Skeletal muscle tissue (tissue), 4 donors: Measurements from ENCODE around the gene PUS7. TPM values are rescaled to one million over a fixed set of nuclear protein-coding genes. Genes with fewer than 3 reads are reported as not detected.
"Not testable (repeated sequence)": the region's sequence is repeated elsewhere in the genome, so short reads cannot be mapped to it uniquely, and the experiment has no call there.

Source experiments
- H3K27ac ChIP-seq: one replicate; pipeline ENCODE4 v1.7.0; 2013; ENCODE audit warnings: mild to moderate bottlenecking, low read depth, low read length, inconsistent platforms
- H3K27me3 ChIP-seq, 3 donors: one replicate each; pipeline ENCODE4 v1.7.0; 2013; ENCODE audit warnings: low read length in 3 of 3; ENCODE audit not compliant: control insufficient read depth in 3 of 3, insufficient read depth in 3 of 3
- H3K36me3 ChIP-seq, 3 donors: one replicate each; pipeline ENCODE4 v1.7.0; 2013; ENCODE audit warnings: low read length in 3 of 3; ENCODE audit not compliant: control insufficient read depth in 3 of 3, insufficient read depth in 3 of 3
- H3K4me1 ChIP-seq, 3 donors: one replicate each; pipeline ENCODE4 v1.7.0; 2013; ENCODE audit warnings: low read length in 3 of 3, mild to moderate bottlenecking in 3 of 3; ENCODE audit not compliant: control insufficient read depth in 3 of 3, insufficient read depth in 3 of 3
- H3K4me3 ChIP-seq, 3 donors: one replicate each; pipeline ENCODE4 v1.7.0; 2013; ENCODE audit warnings: low read length in 3 of 3
- H3K9ac ChIP-seq, 3 donors: one replicate each; pipeline ENCODE4 v1.7.0; 2013; ENCODE audit warnings: low read length in 3 of 3, mild to moderate bottlenecking in 3 of 3, moderate library complexity in 2 of 3, low read depth in 1 of 3
- H3K9me3 ChIP-seq, 3 donors: one replicate each; pipeline ENCODE4 v1.7.0; 2013; ENCODE audit warnings: low read length in 3 of 3; ENCODE audit not compliant: control insufficient read depth in 3 of 3
- total RNA-seq: library from RNA; depleted of rRNA; stranded (reverse); fragments of >200 nt; gene quantifications from one replicate; pipeline ENCODE4 v1.2.3, GENCODE V29; 2014
- donor health status: Osteomylitis.

Gene PUS7
- total RNA-seq, 1 donor from 2014 or later, result 17.2 TPM

- Histone ChIP-seq H3K27ac (no peak overlapping the region), H3K4me1 (peaks cover 9 to 16% (median 11%) of the 10 kb centered on the region in 3 donors), H3K9me3 (no peaks in the 10 kb centered on the region), H3K27me3 (no peaks in the 10 kb centered on the region), H3K9ac (no peak overlapping the region), H3K36me3 (peaks cover 0 to 5% (median 3%) of the 10 kb centered on the region in 3 donors), H3K4me3 (no peak overlapping the region)
Observed at GRCh38 chr7:105530126-105530525, 8.1 kb upstream of the PUS7 start.

GRCh38 chr7:105527737-105528136 is 5.7 kb upstream of the PUS7 start:
- H3K4me3 ChIP-seq, H3K9me3 ChIP-seq, H3K36me3 ChIP-seq: not testable (repeated sequence)

GRCh38 chr7:105524840-105525239 is 2.8 kb upstream of the PUS7 start:
- H3K4me3 ChIP-seq, result no peak overlapping the region
- no peak overlapping the region for H3K27ac ChIP-seq
- no peak overlapping the region for H3K9ac ChIP-seq
- H3K27me3 ChIP-seq, result no peaks in the 10 kb centered on the region
- H3K4me1 ChIP-seq, result peaks cover 10 to 12% (median 11%) of the 10 kb centered on the region in 3 donors
- no peaks in the 10 kb centered on the region for H3K9me3 ChIP-seq
- no peaks in the 10 kb centered on the region for H3K36me3 ChIP-seq

More at GRCh38 chr7:105527737-105528136, 5.7 kb upstream of the PUS7 start:
- not testable (repeated sequence) for H3K4me1 ChIP-seq, H3K9ac ChIP-seq, H3K27ac ChIP-seq, H3K27me3 ChIP-seq

GRCh38 chr7:105524423-105524822 is 2.4 kb upstream of the PUS7 start:
- H3K27me3 ChIP-seq, H3K9me3 ChIP-seq, H3K27ac ChIP-seq, H3K36me3 ChIP-seq, H3K4me3 ChIP-seq, H3K9ac ChIP-seq: not testable (repeated sequence)
- peaks cover 10 to 12% (median 11%) of the 10 kb centered on the region in 3 donors for H3K4me1 ChIP-seq

- Histone ChIP-seq H3K36me3 (peaks cover 0 to 5% (median 0%) of the 10 kb centered on the region in 3 donors), H3K4me3 (peak overlapping the region; percentile 80 to 94 (median 88)), H3K27me3 (no peaks in the 10 kb centered on the region), H3K27ac (peak overlapping the region; percentile 64), H3K4me1 (peaks cover 10 to 12% (median 11%) of the 10 kb centered on the region in 3 donors), H3K9ac (peak overlapping the region; percentile 78 to 91 (median 87)), H3K9me3 (no peaks in the 10 kb centered on the region)
Observed at GRCh38 chr7:105521027-105521716, 899 bp downstream of the PUS7 start.

- not testable (repeated sequence) for H3K27ac ChIP-seq, H3K36me3 ChIP-seq, H3K9me3 ChIP-seq, H3K27me3 ChIP-seq
- Histone ChIP-seq H3K4me1 (peaks cover 10 to 12% (median 11%) of the 10 kb centered on the region in 3 donors), H3K4me3 (peak overlapping the region in 1 of 3 donors; percentile 80), H3K9ac (peak overlapping the region in 1 of 3 donors; percentile 91)
Observed at GRCh38 chr7:105520620-105521019, 1.5 kb downstream of the PUS7 start.

- Histone ChIP-seq H3K36me3 (peaks cover 0 to 5% (median 0%) of the 10 kb centered on the region in 3 donors), H3K4me1 (peaks cover 10 to 12% (median 11%) of the 10 kb centered on the region in 3 donors), H3K9ac (no peak overlapping the region), H3K4me3 (no peak overlapping the region), H3K27me3 (no peaks in the 10 kb centered on the region), H3K9me3 (no peaks in the 10 kb centered on the region), H3K27ac (no peak overlapping the region)
Observed at GRCh38 chr7:105519353-105519752, 2.7 kb downstream of the PUS7 start.

GRCh38 chr7:105515610-105516009 is 6.5 kb downstream of the PUS7 start:
- H3K27ac ChIP-seq, H3K27me3 ChIP-seq, H3K9me3 ChIP-seq, H3K36me3 ChIP-seq, H3K4me3 ChIP-seq, H3K9ac ChIP-seq, H3K4me1 ChIP-seq: not testable (repeated sequence)

- H3K9me3 ChIP-seq, result no peaks in the 10 kb centered on the region
- no peaks in the 10 kb centered on the region for H3K27me3 ChIP-seq
- no peak overlapping the region for H3K4me3 ChIP-seq
Observed at GRCh38 chr7:105512926-105513526, 9.0 kb downstream of the PUS7 start.

GRCh38 chr7:105512415-105512814 is 9.7 kb downstream of the PUS7 start:
- Histone ChIP-seq H3K27me3 (no peaks in the 10 kb centered on the region), H3K9me3 (no peaks in the 10 kb centered on the region), H3K36me3 (peaks cover 3 to 6% (median 4%) of the 10 kb centered on the region in 3 donors)

More at GRCh38 chr7:105512926-105513526, 9.0 kb downstream of the PUS7 start:
- Histone ChIP-seq H3K27ac (no peak overlapping the region), H3K36me3 (peaks cover 3 to 4% (median 3%) of the 10 kb centered on the region in 3 donors), H3K4me1 (no peaks in the 10 kb centered on the region), H3K9ac (no peak overlapping the region)

More at GRCh38 chr7:105512415-105512814, 9.7 kb downstream of the PUS7 start:
- Histone ChIP-seq H3K27ac (no peak overlapping the region), H3K4me1 (no peaks in the 10 kb centered on the region), H3K9ac (no peak overlapping the region), H3K4me3 (no peak overlapping the region)
